GM12875 (cell line): ENCODE results near the gene GRHL3.

Experiments
- H3K4me3 ChIP-seq: one replicate; pipeline ENCODE4 v1.5.1; 2011; ENCODE audit warnings: low read depth, low read length, control low read depth
- TF ChIP-seq, protein P1 (sequence below): IDR thresholded peaks from 2 replicates; pipeline ENCODE4 v1.5.1; 2011; ENCODE audit warnings: low read depth, mild to moderate bottlenecking, control low read depth, inconsistent platforms, low read length, moderate library complexity, borderline replicate concordance; ENCODE audit not compliant: insufficient read depth

GRHL3 gene

DNA sequence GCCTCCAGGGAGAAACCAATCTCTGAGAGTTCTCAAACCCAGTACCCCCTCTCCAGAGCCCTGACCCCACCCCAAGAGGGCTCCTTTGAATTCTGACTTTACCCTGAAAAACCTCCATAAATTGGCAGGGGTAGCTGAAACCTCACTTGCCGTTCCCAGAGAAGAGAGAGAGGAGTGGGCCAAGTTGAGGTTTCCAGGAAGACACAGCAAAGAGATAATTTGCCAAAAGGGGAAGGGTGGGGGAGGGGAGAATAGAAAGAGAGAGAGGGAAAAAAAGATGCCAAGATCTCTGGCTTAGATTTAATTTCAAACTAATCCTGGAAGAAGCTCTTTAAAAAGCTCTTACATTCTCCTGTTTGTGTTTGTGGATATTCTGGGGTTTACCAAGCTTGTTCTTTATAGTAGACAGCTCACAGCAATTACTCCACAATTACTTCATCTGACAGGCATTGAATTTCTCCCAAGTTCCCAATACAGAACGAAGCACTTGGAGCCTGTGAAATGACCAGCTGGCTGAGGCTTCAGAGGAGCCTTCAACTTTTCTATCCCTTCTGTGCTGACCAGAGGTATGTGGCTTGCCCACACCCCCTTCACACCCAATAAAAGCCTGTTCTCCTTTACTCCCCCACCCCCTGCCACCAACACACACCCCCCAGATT lies 1.1 kb upstream of the GRHL3 start:
- TF ChIP-seq, protein P1, sequence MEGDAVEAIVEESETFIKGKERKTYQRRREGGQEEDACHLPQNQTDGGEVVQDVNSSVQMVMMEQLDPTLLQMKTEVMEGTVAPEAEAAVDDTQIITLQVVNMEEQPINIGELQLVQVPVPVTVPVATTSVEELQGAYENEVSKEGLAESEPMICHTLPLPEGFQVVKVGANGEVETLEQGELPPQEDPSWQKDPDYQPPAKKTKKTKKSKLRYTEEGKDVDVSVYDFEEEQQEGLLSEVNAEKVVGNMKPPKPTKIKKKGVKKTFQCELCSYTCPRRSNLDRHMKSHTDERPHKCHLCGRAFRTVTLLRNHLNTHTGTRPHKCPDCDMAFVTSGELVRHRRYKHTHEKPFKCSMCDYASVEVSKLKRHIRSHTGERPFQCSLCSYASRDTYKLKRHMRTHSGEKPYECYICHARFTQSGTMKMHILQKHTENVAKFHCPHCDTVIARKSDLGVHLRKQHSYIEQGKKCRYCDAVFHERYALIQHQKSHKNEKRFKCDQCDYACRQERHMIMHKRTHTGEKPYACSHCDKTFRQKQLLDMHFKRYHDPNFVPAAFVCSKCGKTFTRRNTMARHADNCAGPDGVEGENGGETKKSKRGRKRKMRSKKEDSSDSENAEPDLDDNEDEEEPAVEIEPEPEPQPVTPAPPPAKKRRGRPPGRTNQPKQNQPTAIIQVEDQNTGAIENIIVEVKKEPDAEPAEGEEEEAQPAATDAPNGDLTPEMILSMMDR, result no peak
- H3K4me3 ChIP-seq, result no peak overlapping the region

DNA sequence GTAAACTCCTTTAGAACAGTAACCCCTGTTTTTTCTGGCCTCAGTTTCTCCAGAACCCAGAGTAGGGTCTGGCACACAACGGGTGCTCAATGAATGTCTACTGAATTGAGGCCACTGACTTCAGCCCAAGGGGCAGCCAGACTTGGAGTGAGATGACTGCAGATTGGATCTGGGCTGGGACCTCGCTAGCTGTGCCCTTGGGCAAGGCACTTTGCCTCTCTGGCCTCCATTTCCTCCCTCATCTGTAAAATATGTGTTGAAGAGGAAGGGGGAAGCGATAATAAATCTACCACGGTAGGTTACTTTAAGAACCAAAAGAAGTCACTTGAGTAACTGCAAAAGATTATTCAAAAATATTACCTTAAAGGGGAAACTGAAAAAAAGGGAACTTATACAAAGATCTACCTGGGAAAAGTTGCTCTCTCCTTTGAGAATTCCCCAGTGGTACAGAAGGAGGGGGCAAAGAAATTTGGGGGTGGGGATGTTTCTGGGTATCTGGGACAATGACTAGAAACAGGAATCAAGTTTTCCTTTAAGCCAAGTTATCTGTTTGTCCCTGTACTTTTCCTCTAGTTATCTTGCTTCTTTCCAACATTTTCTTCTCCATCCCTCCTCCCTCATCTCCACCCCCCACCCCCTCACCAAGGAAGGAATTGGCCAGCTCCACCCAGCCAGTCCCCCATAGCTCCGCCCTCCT lies 394 bp upstream of the GRHL3 start:
- H3K4me3 ChIP-seq, result no peak overlapping the region
- TF ChIP-seq, protein P1, result no peak

DNA sequence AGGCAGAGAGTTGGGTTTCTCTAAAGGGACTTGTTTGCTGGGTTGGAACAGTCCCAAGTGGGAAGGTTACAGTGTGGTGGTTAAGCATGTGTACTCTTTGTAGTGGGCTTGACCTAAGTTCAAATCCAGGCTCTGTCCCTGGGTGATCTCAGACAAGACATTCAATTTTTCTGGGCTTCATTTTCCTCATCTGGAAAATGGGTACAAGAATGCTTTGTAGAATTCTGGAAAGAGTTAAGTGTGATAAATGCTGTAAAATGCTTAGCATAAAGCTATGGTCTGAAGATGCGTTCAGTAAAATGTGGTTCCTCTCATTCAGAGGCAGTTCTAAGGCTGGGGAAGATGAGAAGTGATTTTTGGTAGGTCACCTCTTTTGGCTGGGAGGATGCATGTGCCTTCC lies 805 bp downstream of the GRHL3 start:
- TF ChIP-seq, protein P1, result no peak
- H3K4me3 ChIP-seq, result no peak overlapping the region

DNA sequence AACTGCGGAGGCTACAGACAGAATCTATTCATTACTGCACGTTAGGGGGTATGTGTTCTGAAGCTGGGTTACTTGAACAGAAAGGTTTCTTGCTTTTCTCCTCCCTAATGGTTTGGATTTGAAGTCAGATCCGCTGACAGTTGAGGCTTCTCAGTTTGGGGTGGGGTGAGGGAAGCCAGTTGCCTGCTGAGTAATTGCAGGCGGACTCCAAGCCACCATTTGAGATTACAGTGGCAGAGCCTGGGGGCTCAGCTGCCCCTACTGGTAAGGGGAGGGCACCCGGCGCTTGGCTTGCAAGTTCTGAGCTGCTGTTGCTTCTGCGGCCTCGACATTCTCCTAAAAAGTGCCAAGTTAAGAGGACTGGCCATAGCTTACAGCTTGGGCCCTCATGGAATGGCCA lies 2.0 kb downstream of the GRHL3 start:
- peak overlapping the region; percentile 66 for H3K4me3 ChIP-seq
- TF ChIP-seq, protein P1, result no peak

DNA sequence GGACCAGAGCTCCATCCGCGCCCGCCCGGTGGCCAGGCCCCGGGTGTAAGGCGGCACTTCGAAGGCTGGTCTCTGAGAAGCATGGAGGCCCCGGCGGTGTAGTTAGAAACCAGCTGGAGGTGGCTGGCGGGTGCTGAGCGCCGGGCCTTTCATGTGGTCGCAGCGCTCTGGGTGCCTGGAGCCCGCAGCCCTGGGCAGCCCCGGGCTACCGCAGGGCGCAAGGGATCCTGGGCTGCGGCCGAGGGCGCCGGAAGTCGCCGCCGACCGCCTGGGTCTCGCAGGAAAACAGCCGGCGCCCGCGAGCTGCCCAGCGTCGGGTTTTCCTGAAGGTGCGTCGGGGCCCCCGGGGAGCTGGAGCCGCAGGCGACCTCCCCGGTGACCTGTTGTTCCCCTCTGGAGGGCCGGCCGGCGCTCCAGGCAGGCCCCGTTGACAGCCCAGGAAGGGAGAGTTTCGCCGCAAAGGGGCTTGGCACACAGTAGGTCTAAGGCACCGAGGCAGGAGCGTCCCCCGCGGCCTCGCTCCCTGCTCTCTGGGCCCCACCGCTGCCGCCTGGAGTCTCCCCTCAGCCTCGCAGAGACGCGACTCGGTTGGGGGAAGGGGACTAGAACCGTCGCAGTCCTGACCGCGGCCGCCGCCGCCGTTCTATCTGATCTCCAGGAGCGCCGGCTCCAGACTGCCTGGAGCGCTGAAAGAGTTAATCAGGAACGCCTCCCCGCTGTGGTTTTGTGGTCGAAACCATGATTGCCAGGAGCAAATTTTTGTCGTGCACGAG lies 2.7 kb downstream of the GRHL3 start:
- TF ChIP-seq, protein P1, result no peak
- H3K4me3 ChIP-seq, result peak overlapping the region; percentile 66

DNA sequence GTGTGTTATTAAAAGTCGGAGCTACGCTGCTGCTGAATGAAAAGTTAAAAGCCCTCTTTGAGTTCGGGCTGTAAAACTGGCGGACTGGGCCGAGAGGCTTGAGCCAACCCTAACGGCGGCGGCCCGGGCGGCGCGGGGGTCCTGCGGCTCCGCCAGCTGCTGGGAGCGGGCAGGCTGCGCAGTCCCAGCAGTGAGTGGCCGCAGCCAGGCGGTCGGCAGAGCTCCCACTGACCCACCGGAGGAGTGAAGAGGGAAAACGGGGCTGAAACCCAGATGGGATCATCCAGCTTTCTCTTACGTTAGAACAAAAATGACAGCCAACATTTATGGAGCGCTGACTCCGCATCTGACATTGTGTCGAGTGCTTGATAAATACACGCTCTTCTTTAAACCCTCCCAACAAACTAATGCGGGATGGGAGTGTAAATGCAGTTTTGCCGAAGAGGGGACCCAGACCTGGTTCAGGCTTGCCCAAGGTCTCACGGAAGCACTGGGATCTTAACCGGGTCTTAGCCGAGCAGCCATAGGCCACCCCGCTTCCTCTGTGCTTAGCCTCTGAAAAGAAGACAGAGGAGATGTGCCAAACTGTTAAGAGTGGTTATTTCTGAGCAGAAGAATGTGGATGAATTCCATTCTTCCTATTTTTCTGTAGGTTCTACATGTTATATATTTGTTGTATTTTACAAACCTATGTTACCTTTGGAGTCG lies 3.5 kb downstream of the GRHL3 start:
- TF ChIP-seq, protein P1, result no peak
- peak overlapping the region; percentile 66 for H3K4me3 ChIP-seq
